Measurements from ENCODE around the gene PILRB.
"Not testable (repeated sequence)": the region's sequence is repeated elsewhere in the genome, so short reads cannot be mapped to it uniquely, and the experiment has no call there.

Gene PILRB

DNA sequence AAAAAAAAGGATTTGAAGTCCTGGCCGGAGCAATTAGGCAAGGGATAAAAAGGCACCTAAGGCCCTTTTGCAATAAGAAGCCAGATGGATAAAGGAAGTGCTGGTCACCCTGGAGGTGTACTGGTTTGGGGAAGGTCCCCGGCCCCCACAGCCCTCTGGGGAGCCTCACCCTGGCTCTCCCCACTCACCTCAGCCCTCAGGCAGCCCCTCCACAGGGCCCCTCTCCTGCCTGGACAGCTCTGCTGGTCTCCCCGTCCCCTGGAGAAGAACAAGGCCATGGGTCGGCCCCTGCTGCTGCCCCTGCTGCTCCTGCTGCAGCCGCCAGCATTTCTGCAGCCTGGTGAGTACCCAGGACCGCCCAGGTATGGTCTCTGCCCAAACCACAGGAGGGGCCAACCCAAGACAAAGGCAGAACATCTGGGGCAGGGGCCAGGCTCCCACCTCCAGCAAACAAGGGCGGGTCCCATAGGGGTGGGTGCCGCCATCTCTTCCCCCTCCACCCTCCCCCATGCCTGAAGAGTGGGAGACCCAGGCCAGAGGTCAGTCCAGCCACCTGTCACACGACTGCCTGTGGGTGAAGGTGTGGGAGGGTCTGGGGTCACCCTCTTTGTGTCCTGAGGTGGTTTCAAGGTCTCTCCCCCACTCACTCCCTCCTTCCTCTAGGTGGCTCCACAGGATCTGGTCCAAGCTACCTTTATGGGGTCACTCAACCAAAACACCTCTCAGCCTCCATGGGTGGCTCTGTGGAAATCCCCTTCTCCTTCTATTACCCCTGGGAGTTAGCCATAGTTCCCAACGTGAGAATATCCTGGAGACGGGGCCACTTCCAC, at the start of gene PILRB:
Gene PILRB, plus strand, starts transcription at position 91 of the 830 bp plus-strand sequence. Its CDS starts 186 bp downstream, at position 277.
- DNase-seq = no peak

GRCh38 chr7:100318329-100318728, 39.6 kb upstream of the PILRB start:
- DNase-seq = not testable (repeated sequence)

DNA sequence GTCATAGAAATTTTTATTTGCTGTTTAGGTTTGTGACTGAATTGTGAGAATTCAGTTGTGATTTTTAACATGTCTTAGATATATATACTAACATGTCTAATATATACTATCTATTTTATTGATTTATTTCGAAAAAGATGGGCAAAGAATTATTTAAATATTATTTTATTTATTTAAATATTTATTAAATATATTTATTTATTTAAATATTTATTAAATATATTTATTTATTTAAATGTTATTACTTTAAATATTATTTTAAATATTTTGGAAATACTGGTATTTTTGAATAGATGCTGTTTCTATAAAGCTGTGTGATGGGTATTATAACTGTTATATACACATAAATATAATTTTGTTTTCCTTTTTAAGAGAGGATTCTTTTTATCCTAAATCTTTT, 36.3 kb upstream of the PILRB start:
- not testable (repeated sequence) for DNase-seq

GRCh38 chr7:100324194-100324593, 33.7 kb upstream of the PILRB start:
- DNase-seq = not testable (repeated sequence)

DNA sequence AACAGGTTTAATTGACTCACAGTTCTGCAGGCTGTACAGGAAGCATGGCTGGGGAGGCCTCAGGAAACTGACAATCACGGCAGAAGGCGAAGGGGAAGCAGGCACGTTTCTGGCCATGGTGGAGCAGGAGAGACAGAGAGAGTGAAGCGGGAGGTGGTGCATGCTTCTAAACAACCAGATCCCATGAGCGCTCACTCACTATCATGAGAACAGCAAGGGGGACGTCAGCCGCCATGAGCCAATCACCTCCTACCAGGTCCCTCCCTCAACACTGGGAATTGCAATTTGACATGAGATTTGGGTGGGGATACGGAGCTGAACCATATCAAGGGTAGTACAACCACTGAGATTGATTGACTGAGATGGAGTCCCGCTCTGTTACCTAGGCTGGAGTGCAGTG, 32.2 kb upstream of the PILRB start:
- DNase-seq = not testable (repeated sequence)

DNA sequence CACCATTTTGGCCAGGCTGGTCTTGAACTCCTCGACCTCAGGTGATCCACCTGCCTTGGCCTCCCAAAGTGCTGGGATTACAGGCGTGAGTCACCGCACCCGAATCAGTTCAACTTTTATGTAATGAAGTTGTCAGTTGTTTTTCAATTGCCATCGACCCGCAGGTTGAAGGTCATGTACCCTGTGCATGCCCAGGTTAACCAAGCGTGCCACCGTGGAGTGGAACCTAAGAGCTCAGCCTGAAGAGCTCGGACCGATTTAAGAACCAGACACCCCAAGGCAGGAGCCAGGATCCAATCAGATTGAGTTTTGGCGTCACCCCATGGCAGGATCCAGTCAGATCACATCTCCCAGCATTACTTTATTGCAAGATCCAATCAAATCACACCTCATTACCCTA, 31.0 kb upstream of the PILRB start:
- DNase-seq = not testable (repeated sequence)

DNA sequence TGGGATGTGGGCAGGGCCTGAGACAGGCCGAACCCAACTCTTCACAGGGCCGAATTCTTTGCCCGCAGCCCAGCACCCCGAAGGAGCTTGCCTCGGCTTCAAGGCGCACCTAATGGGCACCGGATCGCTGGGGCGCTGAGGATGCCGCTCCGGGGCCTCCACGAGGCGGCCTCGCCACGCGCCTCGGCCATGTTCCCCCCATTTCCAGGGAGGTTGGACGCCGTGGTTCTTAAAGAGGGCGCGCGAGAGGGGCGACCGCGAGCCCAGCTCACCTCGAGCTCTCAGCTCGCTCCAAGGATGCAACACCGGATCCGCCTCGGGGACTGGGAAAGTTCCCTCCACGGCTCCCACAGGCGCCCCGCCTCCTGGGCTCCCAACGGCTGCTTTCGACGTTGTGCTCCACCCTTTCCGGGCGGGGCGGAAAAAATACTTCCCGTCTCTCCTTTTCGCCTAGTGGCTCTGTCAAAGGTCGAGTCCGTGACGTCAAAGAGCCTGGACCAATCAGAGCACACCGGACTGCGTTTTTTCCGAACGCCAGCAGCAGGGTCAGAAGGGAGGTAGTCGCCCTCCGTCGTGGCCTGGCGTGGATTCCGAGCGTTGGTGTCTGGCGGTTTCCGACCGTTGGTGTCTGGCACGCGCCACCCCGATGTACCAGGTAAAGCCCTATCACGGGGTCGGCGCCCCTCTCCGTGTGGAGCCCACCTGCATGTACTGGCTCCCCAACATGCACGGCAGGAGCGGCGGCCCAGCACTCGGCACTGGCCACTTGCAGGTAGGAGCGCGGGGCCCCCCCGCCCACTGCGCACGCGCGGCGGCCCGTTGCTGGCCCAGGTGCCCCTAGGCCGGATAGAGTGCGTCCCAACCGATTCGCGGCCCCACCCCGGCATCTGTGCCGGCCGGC, 22.1 kb upstream of the PILRB start:
- peak; percentile 57 for DNase-seq

- DNase-seq = not testable (repeated sequence)
Observed at GRCh38 chr7:100338083-100338696, 19.7 kb upstream of the PILRB start.

GRCh38 chr7:100341286-100341685, 16.6 kb upstream of the PILRB start:
- DNase-seq = not testable (repeated sequence)

DNA sequence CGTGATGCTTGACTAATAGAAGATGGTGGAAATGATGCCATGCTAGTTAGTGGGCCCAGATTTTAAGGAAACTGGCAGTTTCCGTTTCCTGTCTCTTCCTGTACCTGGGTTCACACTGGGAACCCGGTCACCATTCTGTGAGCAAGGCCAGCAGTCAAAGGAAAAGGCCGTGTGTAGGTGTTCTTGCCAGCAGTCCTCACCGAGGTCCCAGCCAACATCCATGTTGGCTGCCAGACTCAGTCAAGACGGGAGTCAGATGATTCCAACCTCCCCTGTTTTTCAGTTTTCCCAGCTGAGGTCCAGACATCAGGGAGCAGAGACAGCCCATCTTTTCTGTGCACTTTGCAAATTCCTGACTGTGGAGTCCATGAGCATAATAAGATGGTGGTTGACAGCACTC, 15.2 kb upstream of the PILRB start:
- DNase-seq = no peak

DNA sequence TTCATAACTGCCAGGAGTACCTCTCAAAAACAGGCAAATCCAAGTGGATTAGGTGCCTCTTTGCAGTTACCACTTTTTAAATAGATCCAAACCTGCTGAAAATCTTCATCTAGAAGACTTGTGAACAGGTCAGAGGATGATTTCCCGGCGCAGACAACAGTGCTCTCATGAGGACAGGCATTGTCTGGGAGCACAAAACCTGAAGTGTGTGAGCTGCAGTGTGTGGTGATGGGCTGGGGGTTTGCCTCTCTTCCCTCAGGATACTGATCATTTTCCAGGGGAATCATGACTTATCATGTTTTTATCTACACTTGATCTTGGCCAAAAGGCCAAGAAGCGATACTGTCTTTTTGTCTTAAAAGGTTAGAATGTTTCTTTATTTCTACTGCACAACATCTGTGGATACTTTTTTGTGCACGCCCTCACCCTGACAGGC, 13.8 kb upstream of the PILRB start:
- not testable (repeated sequence) for DNase-seq

- DNase-seq = not testable (repeated sequence)
Observed at GRCh38 chr7:100344560-100345287, 13.2 kb upstream of the PILRB start.

DNA sequence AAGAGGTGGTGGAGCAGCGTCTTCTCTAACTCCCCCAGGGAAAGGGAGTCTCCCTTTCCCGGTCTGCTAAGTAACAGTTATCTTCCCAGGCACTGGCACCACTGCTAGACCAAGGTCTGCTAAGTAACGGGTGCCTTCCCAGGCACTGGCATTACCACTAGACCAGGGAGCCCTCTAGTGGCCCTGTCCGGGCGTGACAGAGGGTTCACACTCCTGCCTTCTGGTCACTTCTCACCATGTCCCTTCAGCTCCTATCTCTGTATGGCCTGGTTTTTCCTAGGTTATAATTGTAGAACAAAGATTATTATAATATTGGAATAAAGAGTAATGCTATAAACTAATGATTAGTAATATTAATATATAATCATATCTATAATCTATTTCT, 12.6 kb upstream of the PILRB start:
- DNase-seq = not testable (repeated sequence)

- DNase-seq = no peak
Observed at GRCh38 chr7:100346921-100347320, 11.0 kb upstream of the PILRB start.

DNA sequence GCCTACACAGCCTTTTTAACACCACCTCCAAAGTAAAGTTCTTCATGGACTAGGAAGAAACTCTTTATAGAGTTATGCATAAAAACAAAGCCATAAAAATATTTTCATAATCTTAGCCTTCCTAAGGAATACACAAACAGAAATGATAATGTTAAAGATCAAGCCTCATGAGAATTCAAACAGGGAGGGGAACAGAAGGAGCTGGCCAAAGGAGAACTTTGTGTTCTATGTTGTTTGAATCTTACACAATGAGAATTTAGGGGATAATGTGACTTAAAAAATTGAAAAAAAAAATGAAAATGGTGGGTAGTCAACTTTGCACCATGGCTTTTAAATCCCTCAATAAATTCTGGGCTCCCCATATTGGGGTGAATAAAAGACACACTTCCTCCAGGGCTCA, 9.1 kb upstream of the PILRB start:
- DNase-seq = no peak

- no peak for DNase-seq
Observed at GRCh38 chr7:100349757-100350156, 8.2 kb upstream of the PILRB start.

- DNase-seq = no peak
Observed at GRCh38 chr7:100351657-100352058, 6.3 kb upstream of the PILRB start.

DNA sequence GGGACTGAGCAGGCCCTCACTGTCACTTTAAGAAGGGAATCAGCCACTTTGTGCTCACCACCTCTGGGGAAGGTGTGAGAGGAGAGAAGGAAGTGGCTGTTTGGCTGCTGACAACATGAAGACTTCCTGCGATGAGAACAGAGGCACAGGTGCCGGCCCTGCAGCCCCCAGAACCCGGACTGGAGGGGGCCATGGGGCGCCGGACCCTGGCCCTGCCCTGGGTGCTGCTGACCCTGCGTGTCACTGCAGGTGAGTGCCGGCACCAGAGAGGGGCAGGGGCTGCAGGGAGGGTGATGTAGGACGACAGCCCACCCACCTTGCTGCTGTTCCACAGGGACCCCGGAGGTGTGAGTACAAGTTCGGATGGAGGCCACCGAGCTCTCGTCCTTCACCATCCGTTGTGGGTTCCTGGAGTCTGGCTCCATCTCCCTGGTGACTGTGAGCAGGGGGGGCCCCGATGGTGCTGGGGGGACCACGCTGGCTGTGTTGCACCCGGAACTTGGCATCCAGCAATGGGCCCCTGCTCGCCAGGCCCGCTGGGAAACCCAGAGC, 5.6 kb upstream of the PILRB start:
- DNase-seq = not testable (repeated sequence)

DNA sequence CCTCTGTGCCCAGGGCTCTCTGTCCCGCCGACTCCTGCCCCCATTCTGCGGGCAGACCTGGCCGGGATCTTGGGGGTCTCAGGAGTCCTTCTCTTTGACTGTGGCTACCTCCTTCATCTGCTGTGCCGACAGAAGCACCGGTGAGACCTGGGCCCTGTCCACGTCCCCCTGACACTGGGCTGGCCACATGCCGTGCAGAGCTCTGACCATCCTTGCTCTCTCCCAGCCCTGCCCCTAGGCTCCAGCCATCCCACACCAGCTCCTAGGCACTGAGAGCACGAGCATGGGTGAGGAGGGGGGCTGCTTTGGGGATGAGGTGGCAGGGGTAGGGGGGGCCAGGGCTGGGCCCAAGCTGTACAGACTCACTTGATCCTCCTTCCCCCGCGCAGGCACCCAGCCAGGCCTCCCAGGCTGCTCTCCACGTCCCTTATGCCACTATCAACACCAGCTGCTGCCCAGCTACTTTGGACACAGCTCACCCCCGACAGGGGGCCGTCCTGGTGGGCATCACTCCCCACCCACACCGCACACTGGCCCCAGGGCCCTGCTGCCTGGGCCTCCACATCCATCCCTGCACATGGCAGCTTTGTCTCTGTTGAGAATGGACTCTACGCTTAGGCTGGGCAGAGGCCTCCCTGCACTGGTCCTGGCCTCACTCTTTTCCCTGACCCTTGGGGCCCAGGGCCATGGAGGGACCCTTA, 4.8 kb upstream of the PILRB start:
- no peak for DNase-seq

DNA sequence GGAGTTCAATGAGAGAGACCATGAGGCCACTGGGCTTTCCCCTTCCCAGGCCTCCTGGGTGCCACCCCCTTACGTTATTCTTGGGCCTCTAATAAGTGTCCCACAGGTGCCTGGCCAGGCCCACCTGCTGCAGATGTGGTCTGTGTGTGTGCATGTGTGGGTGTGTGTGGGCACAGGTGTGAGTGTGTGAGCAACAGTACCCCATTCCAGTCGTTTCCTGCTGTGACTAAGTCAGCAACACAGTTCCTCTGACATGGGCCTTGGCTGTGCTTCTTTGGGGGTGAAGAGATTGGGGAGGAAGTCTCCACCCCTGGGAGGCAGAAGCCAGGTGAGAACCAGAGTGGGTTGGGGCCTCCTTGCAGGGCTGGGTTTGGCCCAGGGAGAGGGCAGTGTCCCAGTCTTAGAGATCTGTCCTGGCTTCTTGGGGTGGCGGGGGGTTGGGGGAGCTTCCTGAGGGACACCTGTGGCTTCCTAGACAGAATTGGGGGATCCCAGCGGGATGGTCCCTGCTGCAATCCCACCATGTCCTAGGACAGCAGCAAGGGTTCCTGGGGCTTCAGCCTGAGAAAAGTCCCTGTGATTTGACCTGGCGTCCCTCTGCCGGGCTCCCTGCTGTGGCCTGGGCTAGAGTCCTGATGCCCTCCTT, 4.1 kb upstream of the PILRB start:
- no peak for DNase-seq
